HG03025 (cell line): Measurements from ENCODE around the gene PXDN.

Experiments used
- ATAC-seq: cut with Tn5 transposase; IDR thresholded peaks from one replicate; pipeline ENCODE4 v1.9.1; 2021; ENCODE audit warnings: mild to moderate bottlenecking, moderate library complexity; ENCODE audit not compliant: unreplicated experiment, low FRiP score

The PXDN gene

GRCh38 chr2:1605102-1606045, 138.9 kb downstream of the PXDN start:
- ATAC-seq, result no peak

- no peak for ATAC-seq
Measured at GRCh38 chr2:1603521-1603920, 140.8 kb downstream of the PXDN start.

GRCh38 chr2:1603059-1603458, 141.3 kb downstream of the PXDN start:
- no peak for ATAC-seq

GRCh38 chr2:1602278-1603010, 141.9 kb downstream of the PXDN start:
- ATAC-seq, result no peak

- ATAC-seq, result no peak
Measured at GRCh38 chr2:1601471-1602277, 142.6 kb downstream of the PXDN start.

- no peak for ATAC-seq
Measured at GRCh38 chr2:1601067-1601412, 143.3 kb downstream of the PXDN start.

- no peak for ATAC-seq
Measured at GRCh38 chr2:1600191-1601066, 143.9 kb downstream of the PXDN start.

GRCh38 chr2:1599301-1600085, 144.8 kb downstream of the PXDN start:
- ATAC-seq, result no peak

GRCh38 chr2:1598800-1599199, 145.5 kb downstream of the PXDN start:
- no peak for ATAC-seq

- ATAC-seq, result no peak
Measured at GRCh38 chr2:1598041-1598710, 146.1 kb downstream of the PXDN start.

GRCh38 chr2:1595274-1595673, 149.0 kb downstream of the PXDN start:
- no peak for ATAC-seq

- ATAC-seq, result no peak
Measured at GRCh38 chr2:1594373-1595171, 149.7 kb downstream of the PXDN start.

GRCh38 chr2:1594123-1594372, 150.3 kb downstream of the PXDN start:
- no peak for ATAC-seq

- no peak for ATAC-seq
Measured at GRCh38 chr2:1593371-1594122, 150.8 kb downstream of the PXDN start.

GRCh38 chr2:1591978-1592907, 152.1 kb downstream of the PXDN start:
- ATAC-seq, result no peak

GRCh38 chr2:1591461-1591770, 152.9 kb downstream of the PXDN start:
- ATAC-seq, result no peak
